H1 (cell line): ENCODE results near the gene TOP3A. TPM values are rescaled to one million over a fixed set of nuclear protein-coding genes. Genes with fewer than 3 reads are reported as not detected.

Experiments
- CTCF ChIP-seq, 3 experiments: IDR thresholded peaks; 1 replicate in 2 of 3; 2 replicates in 1 of 3; pipeline versions ENCODE4 v1.5.1 to v1.6.1; 2011; ENCODE audit warnings: low read length in 3 of 3, mild to moderate bottlenecking in 3 of 3, inconsistent platforms in 2 of 3, low read depth in 1 of 3, moderate library complexity in 1 of 3; ENCODE audit not compliant: insufficient read depth in 1 of 3; ENCODE audit errors: control extremely low read depth in 1 of 3
- RAD21 ChIP-seq, 2 experiments: IDR thresholded peaks in 1 of 2; conservative IDR thresholded peaks in 1 of 2; 2 replicates each; pipeline ENCODE4 v1.6.1; 2011; ENCODE audit warnings: low read depth in 2 of 2, low read length in 2 of 2, improper control_type of control experiment in 1 of 2, inconsistent platforms in 1 of 2, mild to moderate bottlenecking in 1 of 2, moderate library complexity in 1 of 2
- SAP30 ChIP-seq: fragments of 300-600 bp; sonication (generic); IDR thresholded peaks from 2 replicates; pipeline ENCODE4 v1.7.1; 2012; ENCODE audit warnings: low read length, moderate library complexity, mild to moderate bottlenecking, inconsistent platforms; ENCODE audit not compliant: insufficient read depth, insufficient replicate concordance
- TAF7 ChIP-seq: optimal IDR thresholded peaks from 2 replicates; pipeline ENCODE3; 2011; ENCODE audit warnings: low read depth, mild to moderate bottlenecking, inconsistent platforms, low read length, moderate library complexity, borderline replicate concordance
- TCF12 ChIP-seq: IDR thresholded peaks from 2 replicates; pipeline ENCODE4 v1.6.1; 2011; ENCODE audit warnings: low read depth, mild to moderate bottlenecking, low read length
- polyA plus RNA-seq, 7 experiments: library from polyadenylated mRNA; depleted of rRNA in 3 of 7; stranded (reverse) in 5 of 7; unstranded in 2 of 7; fragments of >200 nt in 5 of 7; fragments of 200-250 nt in 2 of 7; gene quantifications; 1 replicate in 5 of 7; 2 replicates in 1 of 7; 4 replicates in 1 of 7; pipeline versions ENCODE4 v1.2.1 to v1.2.3, GENCODE V29; 2011 to 2013; ENCODE audit warnings: missing spikeins in 2 of 7, mixed read lengths in 2 of 7
- total RNA-seq: library from RNA; stranded (reverse); fragmentation: NEBNext Ultra II Directional; extraction: Animal tissue kit (Norgen Biotek cat#: 25700); gene quantifications from 2 replicates; pipeline ENCODE4 v1.2.1, GENCODE V29; 2021

Gene TOP3A
- total and polyA plus RNA-seq, 2 of the 8 experiments (the other 6 are each of a cell fraction or from before 2014, with no cell fraction given): 23.4 to 54.3 TPM

- no peak for TF ChIP-seq CTCF (IDR thresholded peaks at IDR 0.05; ENCODE audit: control extremely low read depth in 1 of 3, insufficient read depth in 1 of 3, low read depth in 1 of 3, low read length in 3 of 3)
- no peak for TF ChIP-seq SAP30
- no peak for TF ChIP-seq TAF7
- TF ChIP-seq TCF12: no peak
- TF ChIP-seq RAD21 (IDR thresholded peaks at IDR 0.05 in 1 of 2, conservative IDR thresholded peaks at IDR 0.05 in 1 of 2; ENCODE audit: low read depth in 2 of 2, low read length in 2 of 2): no peak
- TF ChIP-seq, all 59 proteins: peak for 0
These were observed 85.5 kb downstream of the TOP3A start (continued) for GRCh38 chr17:18229254-18229653.
